Germinal center (tissue), 1 donor: Measurements from ENCODE around the gene CIZ1.

ENCODE experiments used
- DNase-seq: peaks from one replicate; pipeline ENCODE4 v3.0.0; 2012; ENCODE audit warnings: mixed read lengths, low spot score

Gene CIZ1

DNA sequence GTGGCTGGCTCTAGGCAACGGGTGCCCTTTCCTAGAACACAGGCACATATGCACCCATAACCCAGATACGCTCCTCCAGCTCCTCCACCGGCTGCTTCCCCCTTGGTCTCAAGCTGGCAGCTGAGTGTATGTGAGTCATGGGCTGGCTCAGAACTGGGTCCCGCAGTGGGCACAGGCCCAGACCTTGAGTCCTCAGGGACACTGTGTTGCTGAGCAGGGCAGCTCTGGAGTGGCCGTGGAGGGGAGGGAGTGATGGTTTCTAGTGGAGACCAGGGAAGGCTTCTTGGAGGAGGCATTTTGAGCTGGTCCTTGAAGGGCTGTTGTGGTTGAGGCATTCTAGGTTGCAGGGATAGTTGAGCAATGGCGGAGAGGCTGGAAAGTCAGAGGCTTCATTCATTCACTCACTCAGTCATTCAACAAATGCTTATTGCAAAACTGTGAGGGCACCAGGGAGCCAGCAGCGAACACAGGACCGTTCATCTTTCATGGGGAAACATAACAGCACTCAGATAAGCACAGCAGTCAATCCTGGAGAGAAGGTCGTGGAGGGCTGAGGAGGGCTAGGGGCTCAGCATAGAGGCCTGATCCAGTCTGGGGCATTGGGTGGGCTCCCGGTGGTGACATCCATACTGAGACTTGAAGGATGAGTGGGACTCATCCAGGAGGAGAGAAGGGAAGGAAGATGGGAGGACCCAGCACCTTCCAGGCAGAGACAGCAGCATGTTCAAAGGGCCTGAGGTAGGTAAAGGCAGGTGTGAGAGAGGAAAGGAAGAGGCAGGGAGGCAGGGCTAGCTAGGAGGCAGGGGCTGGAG, 29.0 kb downstream of the CIZ1 start:
- DNase-seq = no peak

DNA sequence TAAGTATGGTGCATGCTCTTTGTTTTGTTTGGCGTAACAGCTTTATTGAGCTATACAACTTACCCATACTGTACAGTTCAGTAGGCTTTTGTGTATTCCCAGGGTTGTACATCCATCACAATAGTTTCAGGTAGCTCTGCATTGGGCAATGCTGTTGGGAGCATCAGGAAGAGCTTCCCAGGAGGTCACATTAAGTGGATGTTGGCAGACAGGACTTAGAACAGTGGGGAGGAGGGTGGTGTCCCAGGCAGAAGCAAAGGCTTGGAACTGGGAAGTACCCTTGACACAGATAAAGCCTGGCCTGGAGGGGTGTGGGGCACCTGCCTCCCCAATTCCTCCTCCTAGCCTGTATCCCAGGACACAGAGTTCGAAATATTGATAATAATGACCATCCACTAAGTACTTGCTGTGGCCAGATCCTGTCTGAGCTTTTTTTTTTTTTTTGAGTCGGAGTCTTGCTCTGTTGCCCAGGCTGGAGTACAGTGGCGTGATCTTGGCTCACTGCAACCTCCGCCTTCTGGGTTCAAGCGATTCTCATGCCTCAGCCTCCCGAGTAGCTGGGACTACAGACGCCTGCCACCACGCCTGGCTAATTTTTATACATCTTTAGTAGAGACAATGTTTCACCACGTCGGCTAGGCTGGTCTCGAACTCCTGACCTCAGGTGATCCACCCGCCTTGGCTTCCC, 30.0 kb downstream of the CIZ1 start:
- no peak for DNase-seq

DNA sequence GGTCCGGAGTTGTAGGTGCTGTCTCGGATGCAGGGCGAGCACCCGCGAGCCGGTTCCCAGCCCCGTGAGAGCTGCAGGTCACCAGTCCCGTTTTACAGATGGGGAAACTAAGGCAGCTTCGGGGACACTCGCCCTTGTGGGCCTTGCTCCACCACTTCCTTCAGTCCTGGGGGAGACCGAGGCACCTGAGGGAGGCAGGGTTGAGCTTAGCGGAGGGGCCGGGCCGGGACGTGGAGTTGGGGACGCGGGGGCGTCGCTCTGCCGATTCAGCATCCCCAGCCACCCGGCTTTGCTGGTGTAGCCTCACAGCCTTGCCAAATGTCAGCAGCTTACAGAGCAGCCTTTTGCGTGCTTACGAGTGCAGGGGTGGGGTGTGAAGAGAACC, 30.8 kb downstream of the CIZ1 start:
- peak; percentile 51 for DNase-seq

DNA sequence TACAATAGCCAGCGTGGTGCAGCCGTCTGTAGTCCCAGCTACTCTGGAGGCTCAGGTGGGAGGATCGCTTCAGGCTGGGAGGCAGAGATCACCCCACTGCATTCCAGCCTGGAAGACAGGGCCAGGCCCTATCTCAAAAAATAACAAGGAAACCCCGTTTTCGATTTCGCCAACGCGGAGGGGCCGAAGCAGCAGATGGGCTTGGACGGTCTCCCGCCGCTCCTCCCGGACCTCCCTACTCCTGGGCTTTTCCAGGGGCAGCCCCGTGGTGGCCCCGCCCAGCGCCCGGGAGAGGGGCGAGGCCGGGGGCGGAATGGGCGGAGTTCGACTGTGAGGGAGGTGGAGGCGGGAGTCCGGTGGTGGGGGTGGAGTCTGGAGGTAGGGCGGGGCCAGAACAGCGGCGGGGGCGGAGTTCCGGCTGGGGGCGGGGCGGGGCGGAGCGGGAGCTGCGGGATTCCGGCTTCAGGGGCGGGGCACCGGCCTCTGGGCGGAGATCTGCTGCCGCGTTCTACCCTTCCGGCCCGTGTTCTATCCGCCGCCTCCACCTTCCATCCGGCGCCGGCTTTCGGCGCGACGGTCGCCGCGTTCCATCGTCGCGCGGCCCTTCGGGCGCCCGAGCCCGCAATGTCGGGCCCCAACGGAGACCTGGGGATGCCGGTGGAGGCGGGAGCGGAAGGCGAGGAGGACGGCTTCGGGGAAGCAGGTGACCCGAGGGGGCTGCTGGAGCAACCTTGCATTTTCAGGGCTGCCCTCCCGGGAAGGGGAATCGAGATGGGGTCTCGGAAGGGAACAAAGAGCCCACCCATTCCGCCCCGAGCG, 31.4 kb downstream of the CIZ1 start, which contains the start of gene BBLN:
BBLN (plus strand) TSS at position 482 of the 819 bp plus-strand sequence; CDS start at position 625, 143 bp downstream.
- DNase-seq = peak; percentile 98

DNA sequence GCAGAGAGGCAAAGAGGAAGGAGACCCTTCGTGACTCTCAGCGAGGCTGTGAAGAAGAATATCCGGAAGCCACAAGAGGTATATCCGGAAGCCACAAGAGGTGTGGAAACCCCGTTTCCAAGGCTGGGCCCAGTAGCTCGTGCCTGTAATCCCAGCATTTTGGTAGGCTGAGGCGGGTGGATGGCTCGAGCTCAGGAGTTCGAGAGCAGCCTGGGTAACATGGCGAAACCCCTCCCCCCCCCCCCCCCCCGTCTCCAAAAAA, 31.9 kb downstream of the CIZ1 start:
- DNase-seq = peak; percentile 25

DNA sequence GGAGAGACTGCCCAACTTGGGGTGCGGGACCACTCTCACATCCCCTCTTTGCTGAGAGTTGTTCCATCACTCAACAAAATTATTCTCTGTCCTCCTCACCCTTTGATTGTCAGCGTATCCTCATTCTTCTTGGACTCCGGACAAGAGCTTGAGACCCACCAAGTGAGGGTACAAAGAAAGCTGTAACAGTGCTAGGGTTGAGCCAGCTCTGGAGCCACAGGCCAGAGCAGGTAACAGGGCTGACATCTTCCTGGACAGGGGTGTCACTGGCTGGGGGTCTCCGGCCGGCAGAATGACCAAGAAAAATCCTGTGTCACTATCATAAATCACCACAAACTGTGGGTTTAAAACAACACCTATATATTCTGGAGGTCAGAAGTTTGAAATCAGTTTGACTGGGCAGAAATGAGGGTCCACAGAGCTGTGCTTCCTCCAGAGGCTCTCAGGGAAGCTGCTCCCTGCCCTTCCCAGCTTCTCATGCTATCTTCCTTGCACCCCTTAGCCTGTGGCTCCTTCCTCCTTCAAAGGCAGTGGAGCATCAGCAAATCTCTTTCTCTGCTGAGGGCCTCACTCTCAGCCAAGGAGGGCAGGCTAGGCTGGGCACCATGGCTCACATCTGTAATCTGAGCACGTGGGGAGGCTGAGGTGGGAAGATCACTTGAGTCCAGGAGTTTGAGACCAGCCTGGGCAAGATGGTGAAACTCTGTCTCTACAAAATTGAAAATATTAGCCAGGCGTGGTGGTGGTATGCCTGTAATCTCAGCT, 35.5 kb downstream of the CIZ1 start:
- no peak for DNase-seq

DNA sequence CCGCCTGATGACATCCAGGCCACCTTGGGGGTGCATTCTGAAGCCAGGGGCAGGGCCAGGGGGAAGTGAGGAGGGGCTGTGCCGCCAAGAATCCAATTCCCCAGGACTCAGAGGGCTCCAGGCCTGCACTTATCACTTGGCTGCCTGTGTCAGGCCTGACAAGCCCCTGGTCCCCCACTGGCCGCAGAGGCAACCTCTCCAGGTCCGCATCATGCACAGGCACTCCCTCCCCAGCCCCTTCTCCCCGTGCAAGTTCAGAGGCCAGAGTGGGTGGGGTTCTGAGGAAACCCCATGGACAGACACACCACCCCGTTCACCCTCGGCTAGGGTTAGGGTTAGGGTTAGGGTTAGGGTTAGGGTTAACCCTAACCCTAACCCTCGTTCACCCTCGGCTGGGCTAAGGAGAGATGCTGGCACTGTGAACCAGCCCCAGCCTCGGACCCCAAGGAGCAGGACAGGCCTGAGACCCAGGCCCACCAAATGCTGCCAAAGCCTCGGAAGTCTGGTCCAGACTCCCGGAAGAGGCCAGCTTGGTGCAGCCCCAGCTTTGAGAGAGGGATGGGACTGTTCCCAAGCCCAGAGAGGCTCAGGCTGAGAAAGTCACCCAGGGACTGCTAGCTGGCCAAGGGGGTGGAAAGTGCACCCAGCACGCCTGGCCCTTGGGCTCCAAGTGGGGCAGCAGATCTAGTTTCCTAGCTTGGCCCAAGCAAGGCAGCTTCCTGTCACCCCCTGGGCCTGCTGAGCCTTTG, 37.3 kb downstream of the CIZ1 start:
- no peak for DNase-seq

DNA sequence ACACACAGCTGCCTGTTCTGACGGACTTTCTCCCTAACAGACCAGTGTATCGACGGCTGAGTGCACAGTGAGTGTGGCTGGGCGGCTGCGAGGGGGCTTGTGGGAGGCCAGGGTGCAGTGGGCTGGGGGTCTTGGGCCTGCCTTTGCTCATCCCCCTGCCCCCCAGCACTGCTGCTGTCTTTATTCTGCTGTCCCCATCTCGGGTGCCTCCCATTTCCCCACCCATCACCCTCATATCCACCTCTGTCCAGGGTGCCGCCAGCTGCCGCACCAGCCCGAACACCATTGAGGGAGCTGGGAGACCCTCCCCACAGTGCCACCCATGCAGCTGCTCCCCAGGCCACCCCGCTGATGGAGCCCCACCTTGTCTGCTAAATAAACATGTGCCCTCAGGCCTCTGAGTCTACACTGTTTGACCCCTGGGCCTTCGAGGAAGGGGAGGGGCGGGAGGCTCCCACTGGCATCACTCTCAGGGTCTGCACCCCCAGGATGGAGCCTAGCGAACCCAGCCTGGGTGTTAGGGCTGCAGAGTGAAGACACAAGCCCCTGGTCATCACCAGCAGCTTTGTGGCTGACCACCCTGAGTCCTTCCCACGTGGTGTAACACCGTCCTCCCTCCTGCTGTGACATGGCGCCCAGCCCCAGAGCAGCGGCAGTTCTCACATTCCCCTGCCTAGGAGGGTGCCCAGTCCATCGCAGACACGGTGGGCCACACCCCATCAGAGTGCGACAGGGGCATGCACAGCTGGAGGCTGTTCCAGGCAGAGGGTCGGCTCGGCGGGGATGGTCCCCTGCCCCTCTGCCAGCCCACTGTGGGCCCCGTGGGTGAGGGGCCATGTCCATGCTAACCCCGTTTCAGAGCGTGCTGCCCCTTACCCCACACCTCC, 38.1 kb downstream of the CIZ1 start:
- no peak for DNase-seq

DNA sequence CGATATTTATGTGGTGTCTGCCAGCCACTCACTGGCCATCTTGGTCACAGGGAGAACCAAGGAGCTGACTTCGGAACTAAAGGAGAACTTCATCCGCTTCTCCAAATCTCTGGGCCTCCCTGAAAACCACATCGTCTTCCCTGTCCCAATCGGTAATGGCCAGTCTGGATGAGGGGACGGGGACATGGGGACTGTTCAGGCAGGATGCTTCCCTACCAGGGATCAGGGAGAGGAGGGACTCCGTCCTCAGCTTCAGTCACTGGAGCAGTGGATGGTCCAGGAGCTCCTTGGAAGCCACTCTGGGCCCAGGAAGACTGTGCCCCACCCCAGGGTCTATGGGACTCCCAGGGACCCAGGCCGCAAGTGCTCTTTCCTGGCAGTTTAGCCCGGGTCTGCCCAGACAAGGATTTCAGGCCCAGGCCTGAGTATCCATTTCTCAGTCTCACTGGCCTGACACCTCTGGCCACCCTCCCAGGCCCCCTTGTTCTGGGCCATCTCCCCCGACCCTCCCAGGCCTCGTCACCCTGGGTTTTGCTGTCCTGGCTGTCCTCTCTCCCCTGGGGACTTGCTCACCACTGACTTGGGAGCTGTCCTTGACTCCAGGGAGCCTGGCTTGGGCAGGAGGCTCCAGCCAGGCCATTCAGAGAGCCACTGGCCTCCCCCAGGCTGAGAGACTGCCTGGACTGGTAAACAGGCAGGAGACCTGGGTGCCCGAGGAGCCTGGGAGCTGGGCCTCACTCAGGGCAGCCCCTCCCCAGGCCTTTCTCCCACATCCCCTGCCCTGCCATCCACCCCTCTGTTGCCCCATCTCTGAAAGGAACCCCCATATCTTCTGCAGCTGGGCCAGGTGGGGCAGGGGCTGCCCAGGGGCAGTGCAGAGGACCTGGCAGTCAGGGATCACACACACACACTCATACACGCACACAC, 39.0 kb downstream of the CIZ1 start:
- no peak for DNase-seq

DNA sequence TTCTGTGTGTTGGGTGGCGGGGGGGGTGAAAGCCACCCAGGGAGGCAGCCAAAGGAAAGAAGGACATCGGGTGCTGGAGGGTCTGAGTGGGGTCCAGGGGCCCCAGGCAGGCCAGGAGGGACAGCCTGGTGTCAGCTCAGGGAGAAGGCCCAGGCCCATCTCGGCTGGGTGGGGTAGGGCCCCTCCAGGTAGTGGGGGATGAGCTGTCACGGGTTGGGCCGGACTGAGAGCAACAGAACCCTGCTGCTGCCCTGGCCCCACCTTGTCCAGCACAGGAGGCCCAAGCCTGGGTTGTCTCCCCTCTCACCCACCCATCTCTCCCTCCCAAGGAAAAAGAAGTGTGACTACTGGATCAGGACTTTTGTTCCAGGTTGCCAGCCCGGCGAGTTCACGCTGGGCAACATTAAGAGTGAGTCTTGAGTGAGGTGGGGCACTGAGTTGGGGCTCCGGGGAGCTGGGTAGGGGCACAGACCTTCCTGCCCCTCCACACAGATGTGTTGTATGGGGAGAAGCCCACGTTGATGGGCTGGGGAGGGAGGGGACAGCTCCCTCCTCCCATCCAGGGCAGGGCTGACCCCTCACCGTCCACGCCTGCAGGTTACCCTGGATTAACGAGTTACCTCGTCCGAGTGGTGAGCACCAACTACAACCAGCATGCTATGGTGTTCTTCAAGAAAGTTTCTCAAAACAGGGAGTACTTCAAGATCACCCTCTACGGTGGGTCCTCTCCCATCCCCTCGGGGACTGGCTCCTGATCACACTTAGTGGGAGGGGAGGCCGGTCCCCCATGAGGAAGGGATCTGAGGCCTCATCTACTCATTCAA, 39.9 kb downstream of the CIZ1 start:
- no peak for DNase-seq

DNA sequence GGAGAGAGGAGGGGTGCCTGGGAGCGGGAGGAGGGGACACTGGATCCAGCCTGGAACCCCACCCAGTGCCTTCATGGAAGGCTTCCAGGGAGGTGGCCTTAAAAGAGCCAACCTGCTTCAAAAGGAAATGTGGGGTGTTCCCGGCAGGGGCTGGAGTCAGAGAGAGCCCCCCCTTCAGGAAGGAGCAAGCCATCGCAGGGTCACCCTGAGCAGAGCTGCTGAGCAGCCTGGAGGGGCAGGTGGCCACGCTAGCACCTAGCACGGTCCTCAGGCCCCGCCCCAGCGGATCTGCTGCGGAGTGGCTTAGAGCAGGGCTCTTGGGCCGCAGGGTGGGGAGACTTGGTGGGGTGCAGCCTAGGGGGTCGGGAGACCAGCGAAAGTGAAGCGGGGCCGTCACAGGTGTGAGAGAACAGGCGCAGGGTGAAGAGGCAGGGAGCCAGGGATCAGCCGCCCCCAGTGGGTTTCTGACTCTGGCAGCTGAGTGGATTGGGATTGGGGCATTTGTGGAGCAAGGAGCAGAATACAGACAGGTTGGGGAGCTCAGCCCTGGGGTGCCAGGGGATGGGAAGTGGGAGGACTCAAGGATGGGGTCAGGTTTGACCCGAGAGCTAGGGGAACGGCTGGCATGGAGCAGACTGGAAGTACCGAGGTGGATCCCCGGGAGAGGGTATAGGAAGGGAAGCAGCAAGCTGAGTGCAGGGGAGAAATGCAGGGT, 40.6 kb downstream of the CIZ1 start:
- no peak for DNase-seq

DNA sequence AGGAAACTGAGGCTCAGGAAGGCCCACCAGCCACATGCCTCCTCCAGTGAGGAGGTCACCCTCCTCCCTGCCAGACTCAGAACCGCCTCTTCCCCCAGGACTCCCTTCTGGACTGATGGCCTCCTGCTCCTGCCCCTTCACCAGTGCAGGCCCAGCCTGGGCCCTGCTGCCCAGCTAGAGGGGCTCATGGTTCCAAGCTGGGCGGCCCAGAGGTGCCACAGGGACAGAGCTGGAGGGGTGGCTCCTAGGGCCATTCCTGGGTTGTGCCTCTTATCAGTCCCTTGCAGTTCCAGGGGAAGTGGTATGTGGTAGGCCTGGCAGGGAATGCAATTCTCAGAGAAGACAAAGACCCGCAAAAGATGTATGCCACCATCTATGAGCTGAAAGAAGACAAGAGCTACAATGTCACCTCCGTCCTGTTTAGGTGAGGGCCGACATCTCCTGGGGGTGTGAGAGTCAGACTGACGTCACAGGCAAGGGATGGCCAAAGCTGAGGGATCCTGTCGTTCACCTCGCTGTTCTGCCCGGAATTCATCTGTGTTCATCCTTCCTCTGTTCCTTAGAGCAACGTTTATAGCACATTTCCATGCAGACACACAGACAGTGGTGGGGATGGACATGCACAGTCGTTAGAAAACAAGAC, 41.3 kb downstream of the CIZ1 start:
- no peak for DNase-seq

DNA sequence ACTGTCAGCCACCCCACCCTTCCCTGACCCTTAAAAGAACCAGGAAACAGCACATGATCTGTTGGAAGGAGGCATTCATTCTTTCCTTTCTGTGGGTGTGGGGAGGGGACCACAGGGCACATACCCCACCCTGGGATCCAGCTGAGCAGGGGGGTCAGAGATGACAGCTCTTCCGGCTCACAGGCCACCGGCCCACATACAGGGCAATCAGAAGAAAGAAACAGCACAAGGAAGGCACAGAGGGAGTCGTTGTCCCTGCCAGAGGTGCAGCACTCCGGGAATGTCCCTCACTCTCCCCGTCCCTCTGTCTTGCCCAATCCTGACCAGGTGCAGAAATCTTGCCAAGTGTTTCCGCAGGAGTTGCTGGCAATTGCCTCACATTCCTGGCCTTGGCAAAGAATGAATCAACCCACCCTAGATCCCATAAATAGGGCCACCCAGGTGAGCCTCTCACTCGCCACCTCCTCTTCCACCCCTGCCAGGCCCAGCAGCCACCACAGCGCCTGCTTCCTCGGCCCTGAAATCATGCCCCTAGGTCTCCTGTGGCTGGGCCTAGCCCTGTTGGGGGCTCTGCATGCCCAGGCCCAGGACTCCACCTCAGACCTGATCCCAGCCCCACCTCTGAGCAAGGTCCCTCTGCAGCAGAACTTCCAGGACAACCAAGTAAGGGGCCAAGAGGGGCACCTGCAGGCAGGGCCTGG, 42.2 kb downstream of the CIZ1 start, which contains the start of gene LCN2:
LCN2 (plus strand) TSS at position 453 of the 701 bp plus-strand sequence; CDS start at position 526, 73 bp downstream.
- no peak for DNase-seq

DNA sequence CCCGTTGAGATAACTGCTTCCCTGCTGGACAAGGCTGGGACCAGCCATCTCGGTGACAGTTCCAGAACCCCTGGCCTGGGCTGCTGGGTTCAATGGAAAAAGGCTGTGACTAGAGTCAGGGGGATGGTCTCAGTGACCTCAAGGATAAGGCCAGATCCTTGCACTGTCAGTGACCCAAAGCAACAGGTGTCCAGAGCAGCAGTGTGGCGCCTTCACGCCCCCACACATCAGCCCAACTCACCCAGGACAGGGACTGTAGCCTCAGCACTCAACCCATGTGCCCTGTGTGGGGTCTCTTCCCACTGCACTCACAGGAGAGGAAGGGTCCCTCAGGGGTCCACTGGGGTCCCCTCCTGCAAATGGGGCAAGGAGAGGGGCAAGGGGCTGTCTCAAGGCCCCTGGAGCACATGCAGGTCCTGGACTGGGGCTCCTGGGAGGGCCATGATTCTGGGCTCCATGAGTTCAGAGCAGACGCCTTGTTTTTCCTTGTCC, 42.8 kb downstream of the CIZ1 start:
- DNase-seq = no peak

DNA sequence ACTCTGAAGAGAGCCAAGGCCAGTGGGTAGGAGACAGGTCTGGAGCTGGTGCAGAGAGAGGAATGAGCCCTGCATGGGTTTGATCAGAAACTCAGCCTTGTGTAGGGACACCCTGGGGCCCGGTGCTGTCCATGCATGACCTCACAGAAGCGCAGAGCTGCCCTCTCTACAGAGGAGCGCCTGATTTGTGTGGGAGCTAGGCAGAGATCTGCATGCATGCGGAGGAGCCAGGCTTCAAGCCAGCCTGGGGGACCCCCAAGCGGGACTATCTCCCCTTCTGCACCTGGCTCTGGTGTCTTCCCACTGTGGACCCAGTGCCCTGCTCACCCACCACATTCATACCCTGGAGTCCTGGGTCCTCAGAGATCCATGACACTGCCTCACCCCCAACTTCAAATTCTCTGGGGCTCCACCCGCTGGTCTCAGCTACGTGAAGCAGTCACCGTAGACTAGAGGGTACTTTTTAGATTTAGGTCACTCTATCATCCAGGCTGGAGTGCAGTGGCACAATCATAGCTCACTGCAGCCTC, 44.7 kb downstream of the CIZ1 start:
- DNase-seq = no peak

DNA sequence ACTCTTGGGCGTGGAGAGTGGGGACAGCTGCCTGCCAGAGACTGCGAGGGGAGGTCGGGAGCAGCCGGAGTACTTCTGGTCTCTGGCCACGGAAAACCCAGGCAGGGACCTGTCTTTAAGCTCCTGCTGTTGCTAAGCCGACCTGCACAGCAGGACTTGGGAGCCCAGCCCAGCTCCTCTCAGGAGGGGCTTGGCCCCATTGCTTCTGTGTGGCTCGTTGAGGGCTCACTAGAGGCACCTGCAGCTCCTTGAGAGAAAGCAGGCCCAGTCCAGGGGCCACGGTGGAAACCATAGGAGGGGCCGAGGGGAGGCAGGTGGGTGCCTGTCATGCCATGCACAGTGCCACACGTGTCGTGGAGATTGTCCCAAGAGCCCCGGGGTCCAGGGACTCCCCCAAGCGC, 45.4 kb downstream of the CIZ1 start:
- DNase-seq = no peak
